Stimulated activated CD4-positive, alpha-beta T cell treated with anti-CD3 and anti-CD28 coated beads, Interleukin-15, amount 100 ng/mL, for 1 hour (primary cell): ENCODE results near the gene ARID1A.

Source experiments
- DNase-seq, 2 donors: peaks; one replicate each; pipeline ENCODE4 v3.0.0-alpha.2; 2020; ENCODE audit warnings: low read depth in 1 of 2, low spot score in 1 of 2

The ARID1A gene

DNA sequence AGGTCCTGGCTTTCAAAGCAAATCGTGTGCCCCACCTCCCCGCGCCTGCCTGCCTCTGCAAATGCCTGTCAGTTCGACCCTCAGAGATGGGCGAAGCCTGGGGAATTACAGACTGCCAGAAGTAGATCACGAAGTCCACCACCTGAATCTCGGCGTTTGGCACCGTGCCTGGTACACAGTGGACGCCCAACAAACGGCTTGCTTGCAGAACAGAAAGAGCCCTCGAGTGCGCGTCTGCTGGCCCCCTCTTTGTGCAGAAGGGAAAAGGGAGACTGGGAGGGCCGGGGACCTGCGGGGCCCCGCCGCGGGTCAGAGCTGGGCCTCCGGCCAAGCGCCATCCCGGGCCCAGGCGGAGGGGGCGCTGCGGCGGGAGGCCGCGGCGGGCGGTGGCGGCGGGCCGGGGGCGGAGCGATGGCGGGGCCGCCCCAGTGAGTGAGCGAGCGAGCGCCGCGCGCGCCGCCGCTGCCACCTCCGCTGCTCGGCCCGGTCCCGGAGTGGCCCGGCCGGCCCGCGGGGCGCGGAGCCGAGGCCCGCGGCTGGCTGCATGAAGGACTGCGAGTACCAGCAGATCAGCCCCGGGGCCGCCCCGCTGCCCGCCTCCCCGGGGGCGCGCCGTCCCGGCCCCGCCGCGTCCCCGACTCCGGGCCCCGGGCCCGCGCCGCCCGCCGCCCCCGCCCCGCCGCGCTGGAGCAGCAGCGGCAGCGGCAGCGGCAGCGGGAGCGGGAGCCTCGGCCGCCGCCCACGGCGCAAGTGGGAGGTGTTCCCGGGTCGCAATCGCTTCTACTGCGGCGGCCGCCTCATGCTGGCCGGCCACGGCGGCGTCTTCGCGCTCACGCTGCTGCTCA is 130.7 kb downstream of the ARID1A start, which contains the start of gene ZDHHC18:
ZDHHC18 (plus strand) TSS at position 428 of the 845 bp plus-strand sequence; CDS start at position 545, 117 bp downstream.
- peak; percentile 58 to 68 for DNase-seq

DNA sequence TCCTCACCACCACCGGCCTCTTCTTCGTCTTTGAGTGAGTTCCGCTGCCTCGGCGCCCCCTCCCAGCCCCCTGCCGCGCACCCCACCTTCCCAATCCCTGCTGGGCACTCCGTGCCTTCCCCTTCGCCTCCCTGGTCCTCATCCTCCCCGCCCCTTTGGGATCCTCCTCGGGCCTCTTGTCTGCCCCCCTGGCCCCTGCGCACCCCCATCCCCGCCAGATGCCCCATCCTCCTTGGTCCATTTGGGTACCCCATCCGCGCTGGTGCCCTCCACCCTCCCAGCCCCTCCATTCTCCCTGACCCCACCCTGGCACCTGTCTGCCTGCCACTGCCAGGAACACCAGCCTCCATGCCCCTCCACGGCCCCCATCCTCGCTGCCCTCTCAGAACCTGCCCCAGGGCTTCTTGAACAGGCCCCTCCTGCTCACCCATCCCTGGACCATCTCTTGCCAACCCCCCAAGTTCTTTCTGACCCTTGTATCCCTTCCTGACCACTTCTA is 131.3 kb downstream of the ARID1A start:
- no peak for DNase-seq

DNA sequence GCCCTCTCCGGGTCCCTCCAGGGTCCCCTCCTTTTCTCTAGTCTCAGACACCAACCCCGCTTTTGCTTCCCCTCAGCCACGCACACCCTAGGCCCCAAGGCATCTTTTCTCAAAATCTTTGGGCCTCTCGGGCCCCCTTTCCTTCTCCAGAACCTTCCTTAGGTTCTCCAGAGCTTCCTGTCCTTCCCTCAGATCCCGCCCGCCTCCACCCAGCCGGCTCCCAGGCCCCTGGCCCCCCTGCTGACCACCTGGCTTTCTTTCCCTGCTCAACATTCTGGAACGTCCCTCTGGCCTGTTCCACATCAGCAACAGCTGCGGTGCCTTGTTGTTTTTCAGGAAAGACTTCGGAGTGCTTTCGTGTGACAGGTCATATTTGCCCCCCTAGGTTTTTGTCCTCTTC is 131.8 kb downstream of the ARID1A start:
- DNase-seq = no peak

DNA sequence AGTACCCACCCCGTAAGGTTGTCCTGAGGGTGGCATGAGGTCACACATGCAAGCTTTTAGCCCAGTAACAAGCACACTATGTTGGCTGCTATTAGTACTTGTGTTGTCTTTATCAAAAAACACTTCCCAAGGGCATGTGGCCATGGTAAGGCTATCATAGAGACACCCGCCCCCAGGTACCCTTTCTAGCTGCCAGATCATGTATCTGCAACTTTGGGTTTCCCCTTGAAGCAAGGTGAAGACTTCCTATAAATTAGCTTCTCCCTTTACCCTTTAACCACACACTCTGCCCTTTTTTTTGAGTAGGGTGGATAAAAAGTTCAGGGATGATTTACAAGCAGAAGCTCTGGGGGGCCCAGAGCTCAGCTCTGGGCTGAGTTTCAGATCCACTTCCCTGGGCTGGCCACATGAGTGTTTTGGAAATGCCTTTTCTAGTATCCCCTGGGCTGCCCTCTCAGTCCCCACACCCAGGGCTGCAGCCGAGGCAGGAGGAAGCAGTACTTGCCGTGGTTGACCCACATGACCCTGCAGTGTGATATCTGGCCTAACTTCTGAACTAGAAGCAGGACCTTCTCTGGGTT is 132.7 kb downstream of the ARID1A start:
- no peak for DNase-seq

DNA sequence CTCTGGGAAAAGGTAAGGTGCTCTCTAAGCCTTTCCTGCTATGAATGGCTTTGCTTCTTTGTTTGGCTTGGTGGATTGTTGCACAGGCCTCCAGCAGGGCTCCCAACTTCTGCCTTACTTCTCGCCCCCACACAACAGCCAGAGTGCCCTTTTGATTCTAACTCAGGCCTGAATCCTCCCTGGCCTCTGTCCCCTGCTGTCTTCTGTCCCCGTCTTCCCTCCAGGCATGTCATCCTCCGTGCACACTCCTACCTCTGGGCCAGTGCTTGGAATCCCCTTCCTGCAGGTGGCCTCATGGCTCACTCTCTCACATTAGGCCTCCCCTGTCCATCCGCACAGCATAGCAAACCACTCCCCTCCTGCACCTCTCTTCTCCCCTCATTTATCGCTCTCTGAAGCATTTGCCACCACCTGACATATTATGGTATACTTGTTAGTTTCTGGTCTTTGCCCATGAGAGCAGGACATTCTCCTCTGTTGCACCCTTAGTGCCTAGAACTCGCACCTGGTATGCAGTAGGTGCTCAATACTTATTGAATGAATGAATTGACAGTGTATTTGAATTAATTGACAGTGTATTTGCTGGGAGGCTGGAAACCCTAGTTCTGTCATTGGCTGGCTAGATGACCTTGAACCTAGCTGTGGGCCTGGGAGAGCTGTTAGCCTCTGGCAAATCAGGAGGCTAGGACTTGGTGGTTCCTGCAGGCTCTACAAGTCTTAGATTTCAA is 133.5 kb downstream of the ARID1A start:
- no peak for DNase-seq

GRCh38 chr1:26831059-26831458 is 135.2 kb downstream of the ARID1A start:
- no peak for DNase-seq
